NCI-H82 (cell line): ENCODE data around the gene MVP.
"Not testable (repeated sequence)": the region's sequence is repeated elsewhere in the genome, so short reads cannot be mapped to it uniquely, and the experiment has no call there.

ENCODE experiments used
- DNase-seq: peaks from one replicate; lab custom pipeline; 2025; lab: John Stamatoyannopoulos, UW

MVP gene

GRCh38 chr16:29875206-29875605, 54.9 kb downstream of the MVP start:
- no peak for DNase-seq

DNA sequence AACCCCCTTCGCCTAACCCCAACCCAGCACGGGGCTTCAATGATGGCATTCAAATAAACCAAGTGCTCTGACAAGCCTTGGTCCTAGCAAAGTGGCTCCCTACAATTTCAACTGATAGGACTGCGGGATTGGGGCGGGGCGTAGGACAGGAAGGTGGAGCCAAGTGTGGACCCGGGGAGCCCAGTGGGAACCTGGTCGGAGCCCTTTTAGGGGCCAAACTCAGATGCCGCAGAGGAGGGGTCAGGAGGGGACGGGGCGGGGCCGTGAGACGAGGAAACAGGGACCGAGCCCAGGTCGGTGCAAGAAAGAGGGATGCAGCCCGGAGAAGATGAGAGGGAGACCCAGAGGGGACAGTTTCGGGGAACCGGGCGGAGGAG, 55.9 kb downstream of the MVP start:
- DNase-seq, result no peak

DNA sequence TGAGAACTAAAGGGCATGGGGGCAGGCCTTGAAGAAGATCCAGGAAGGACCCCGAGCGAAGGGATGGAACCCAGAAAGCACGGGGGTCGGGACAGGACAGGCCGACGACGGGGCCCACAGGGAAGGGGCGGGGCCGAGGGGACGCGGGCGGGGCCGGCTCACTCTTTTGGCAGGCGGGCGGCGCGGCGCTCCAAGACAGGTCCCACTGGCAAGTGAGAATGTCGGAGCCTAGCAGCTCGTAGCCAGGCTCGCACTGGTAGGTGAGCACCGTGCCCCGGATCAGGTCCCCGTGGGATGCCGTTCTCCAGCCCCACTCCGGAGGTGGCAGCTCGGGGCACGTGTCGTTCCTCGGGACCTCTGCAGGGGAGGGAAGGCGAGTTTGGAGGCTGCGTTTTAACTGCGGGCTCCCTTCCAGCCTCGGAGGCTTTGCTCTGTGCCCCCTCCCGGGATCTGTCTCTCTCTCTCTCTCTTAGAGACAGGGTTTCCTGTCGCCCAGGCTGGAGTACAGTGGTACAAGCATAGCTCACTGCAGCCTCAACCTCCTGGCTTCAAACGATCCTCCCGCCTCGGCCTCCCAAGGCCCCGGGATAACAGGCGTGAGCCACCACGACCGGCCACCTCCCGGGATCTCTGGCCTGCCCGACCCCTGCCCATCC, 56.5 kb downstream of the MVP start:
- no peak for DNase-seq

DNA sequence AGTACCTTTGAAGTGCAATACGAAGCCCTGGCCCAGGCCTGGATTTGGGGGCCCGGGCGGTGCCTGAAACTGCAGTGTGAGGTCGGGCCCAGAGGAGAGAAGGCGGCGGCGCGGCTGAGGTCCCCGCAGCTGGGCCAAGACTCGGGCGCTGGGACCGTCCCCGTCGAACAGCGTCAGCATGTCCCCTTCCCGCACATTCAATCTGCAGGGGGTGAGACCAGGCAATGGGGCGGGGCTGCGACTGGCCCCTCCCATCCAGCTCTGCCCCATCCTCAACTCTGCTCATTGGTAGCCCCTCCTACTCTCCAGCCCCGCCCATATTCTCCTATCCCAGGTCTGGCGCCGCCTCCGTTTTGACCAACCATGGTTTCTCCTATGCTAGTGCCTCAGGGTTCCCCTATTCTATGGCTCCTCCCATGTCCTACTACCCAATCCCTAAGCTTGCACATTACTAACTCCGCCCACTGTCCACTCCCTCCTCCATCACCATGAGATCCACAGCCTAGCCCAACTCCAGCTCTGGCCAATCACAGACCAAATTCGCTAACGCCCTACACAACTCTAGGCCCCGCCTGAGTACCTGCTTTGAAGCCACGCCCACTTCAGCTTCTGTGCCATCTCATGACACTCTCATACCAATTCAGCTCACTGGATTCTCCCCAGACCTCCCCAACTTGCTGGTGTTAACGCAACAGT, 57.2 kb downstream of the MVP start:
- peak; percentile 63 for DNase-seq

DNA sequence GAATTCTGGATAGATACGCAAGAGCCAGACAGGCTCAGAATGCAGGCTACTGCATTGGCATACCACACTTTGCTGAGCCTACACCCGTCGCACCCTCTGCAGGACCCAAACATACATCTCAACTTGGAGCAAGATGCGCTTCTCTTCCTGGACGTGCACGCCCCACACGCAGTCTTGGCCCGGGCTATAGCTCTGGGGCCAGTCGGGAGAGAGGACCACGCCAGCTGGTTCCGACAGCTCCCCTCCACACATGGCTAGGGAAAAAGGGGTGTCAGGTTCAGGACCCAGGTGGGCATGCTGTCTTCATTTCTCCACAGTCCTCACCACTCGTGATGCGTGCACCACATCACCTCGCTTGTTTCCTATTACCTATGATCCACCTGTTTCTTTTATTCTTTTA, 57.9 kb downstream of the MVP start:
- no peak for DNase-seq

DNA sequence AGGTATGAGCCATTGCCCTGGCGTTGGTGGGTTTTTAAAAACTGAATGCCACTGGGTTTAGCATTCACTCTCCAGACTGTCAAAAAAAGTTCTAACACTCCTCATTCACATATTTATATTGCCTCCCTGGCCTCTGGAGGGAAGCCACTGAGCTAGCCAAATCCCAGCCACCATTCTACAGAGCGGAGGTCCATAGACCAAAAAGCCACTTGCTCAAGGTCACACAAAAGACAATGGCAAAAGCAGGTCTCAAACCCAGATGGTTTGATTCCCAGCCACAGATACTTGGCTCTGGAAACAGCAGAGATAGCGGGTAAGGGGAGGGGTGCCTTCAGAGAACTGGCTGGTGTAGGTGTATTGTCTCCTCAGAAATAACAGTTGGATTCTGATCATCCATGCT, 60.8 kb downstream of the MVP start:
- DNase-seq, result no peak

DNA sequence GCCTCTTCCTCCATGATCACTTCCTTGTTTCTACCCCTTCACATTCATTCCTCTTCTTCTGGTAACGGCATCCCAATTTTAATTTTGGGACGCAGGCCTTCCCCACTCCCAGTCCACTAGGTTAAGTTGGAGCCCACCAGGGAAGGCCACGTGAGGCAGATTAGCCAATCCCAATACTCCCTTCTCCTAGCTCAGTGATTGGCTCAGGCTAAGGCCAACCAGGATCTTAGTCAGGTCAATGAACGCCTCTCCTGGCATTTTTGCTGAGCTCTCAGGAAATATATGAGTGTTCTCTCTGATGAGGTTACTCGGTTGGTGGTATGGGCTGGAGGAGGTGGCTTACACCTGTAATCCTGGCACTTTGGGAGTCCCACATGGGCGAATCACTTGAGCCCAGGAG, 63.7 kb downstream of the MVP start:
- peak; percentile 25 for DNase-seq

- not testable (repeated sequence) for DNase-seq
These were observed 69.1 kb downstream of the MVP start for GRCh38 chr16:29889372-29889771.

DNA sequence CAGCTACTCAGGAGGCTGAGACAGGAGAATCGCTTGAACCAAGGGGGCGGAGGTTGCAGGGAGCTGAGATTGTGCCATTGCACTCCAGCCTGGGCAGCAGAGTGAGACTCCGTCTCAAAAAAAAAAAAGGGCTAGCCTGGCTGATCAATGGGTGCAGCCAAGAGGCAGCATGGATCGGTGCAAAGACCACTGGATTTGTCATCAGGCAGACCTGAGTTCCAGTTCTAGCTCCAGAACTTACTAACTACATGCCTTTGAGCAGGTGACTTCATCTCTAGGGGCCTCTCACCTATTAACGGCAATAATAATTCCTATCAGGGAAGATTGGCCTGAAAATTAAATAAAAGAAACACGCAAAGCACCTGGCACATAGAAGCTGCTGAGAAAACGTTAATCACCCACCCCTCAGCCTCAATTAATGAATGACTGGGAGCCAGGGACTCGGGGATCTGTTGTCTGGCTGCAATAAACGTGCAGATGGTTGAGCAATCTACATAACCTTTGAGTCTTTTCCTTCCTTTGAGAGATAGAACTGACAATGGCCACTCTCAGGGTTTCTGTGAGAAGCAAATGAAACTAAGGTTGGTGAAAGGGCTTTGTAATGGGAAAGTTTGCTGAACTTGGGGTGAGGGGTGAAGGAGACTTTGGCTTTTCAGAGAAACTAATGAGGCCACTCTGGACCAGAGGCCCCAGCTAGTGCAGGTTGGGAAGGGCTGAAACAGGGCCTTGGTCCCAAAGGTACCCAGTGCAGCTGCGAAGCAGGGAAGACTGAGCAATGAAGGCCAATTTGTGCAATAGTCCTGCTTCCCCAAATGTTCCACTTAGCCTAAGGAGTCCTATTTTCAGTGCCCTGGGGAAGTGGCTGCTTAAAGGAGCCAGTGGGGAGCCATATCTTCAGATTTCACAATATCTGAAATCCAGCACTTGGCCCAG, 71.5 kb downstream of the MVP start:
- no peak for DNase-seq

GRCh38 chr16:29892458-29892813, 72.2 kb downstream of the MVP start:
- no peak for DNase-seq

DNA sequence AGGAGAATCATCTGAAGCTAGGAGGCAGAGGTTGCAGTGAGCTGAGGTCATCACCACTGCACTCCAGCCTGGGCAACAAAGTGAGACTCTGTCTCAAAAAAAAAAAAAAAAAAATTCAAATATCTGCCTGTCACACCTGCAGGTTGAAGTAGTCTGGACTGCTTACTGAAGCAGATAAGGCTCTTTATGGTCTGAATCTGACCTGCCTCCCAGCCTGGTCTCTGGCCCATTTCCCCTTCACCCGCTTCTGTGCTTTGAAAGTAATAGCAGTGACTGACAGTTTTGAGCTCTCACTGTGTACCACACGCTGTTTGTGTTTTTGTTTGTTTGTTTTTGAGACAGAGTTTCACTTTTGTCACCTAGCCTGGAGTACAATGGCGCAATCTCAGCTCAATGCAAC, 73.3 kb downstream of the MVP start:
- no peak for DNase-seq

DNA sequence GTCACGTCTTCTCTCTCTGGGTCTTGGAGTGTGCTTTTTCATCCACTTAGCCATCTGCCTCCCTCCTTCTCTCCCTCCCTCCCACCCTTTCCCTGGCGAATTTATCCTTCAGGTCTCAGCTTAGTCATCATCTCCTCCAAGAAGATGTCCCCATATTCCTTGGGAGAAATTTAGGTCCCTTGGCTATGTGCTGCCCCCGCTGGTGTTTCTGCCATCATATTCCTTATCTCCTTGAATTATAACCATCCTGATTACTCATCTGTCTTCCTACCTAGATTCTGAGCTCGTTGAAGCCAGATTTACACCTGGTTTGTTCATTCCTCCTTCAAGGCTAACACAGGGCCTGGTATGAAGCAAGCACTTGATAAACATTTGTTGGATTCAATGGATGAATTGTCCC, 74.1 kb downstream of the MVP start:
- peak; percentile 84 for DNase-seq

- no peak for DNase-seq
These were observed 76.6 kb downstream of the MVP start for GRCh38 chr16:29896841-29897240.

DNA sequence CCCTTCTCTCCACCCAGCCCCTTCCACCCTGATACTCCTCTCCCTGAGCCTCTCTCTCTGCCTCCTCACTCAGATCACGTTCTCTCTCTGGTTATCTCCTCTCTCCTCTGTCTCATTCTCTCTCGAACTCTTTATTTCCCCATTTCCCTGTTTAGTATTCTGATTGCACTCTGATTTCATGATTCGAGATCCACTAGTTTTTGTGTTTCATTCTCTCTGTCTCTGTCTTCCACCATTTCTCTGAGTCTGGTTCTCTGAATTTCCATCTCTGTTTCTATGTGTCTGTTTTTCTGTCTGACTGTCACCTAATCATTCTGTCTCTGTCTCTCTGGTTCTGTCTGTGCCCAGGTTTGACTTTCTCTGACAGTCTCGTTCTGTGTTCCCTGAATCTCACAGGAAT, 77.1 kb downstream of the MVP start:
- no peak for DNase-seq
